Tibial nerve (tissue), 4 donors: Measurements from ENCODE around the gene EMP2.

ENCODE experiments used
- EP300 ChIP-seq, 2 donors: sonication (generic); formaldehyde crosslinking; IDR thresholded peaks; one replicate each; pipeline ENCODE4 v1.6.1; 2017; ENCODE audit warnings: antibody characterized with exemption in 2 of 2, mild to moderate bottlenecking in 1 of 2
- TF ChIP-seq, protein P1 (sequence below), 5 experiments: fragments of 200-600 bp in 3 of 5; fragments of 450-650 bp in 2 of 5; sonication (generic) in 3 of 5; IDR thresholded peaks; one replicate each; pipeline ENCODE4 v1.5.1; 2016 to 2019; ENCODE audit warnings: antibody characterized with exemption in 5 of 5, mild to moderate bottlenecking in 3 of 5, moderate library complexity in 2 of 5

DNA sequence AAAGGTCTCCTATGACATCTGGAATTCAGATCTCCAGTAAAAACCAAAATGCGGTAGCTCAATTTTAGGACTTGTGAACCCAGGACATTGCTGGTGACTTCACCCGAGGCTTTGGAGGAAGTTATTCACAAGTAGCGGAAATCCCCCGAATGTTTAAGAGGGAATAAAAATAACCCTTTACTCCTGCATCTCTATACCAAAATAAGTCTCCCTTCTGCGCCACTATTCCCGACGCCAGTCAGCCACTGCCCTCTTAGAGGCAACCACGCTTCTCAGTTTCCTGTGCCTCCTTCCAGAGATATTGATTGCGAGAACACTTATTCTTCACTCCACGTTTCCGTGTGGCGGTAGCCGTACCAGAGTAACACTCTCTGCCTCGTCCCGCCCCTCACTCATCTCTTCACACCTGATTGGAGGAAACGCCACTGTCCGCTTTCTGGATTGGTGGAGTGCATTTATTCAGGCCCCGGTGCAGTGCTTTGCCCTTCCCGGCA lies 27.4 kb downstream of the EMP2 start:
- TF ChIP-seq EP300 (IDR thresholded peaks at IDR 0.05), result no peak
- TF ChIP-seq, protein P1, sequence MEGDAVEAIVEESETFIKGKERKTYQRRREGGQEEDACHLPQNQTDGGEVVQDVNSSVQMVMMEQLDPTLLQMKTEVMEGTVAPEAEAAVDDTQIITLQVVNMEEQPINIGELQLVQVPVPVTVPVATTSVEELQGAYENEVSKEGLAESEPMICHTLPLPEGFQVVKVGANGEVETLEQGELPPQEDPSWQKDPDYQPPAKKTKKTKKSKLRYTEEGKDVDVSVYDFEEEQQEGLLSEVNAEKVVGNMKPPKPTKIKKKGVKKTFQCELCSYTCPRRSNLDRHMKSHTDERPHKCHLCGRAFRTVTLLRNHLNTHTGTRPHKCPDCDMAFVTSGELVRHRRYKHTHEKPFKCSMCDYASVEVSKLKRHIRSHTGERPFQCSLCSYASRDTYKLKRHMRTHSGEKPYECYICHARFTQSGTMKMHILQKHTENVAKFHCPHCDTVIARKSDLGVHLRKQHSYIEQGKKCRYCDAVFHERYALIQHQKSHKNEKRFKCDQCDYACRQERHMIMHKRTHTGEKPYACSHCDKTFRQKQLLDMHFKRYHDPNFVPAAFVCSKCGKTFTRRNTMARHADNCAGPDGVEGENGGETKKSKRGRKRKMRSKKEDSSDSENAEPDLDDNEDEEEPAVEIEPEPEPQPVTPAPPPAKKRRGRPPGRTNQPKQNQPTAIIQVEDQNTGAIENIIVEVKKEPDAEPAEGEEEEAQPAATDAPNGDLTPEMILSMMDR (IDR thresholded peaks at IDR 0.05), result no peak
